Common myeloid progenitor, CD34-positive (primary cell): ENCODE data around the gene MSH3.
A peak's percentile ranks its signal among the peaks of the same experiment; 100 is the strongest.

Experiments
- CTCF ChIA-PET: fragments of 350-600 bp; sonication (Branson Sonifier 250); formaldehyde crosslinking; loops from one replicate; lab custom pipeline; 2021; ENCODE audit warnings: antibody characterized with exemption; lab: Charles Lee
- POLR2A ChIA-PET: fragments of 350-600 bp; sonication (Branson Sonifier 250); formaldehyde crosslinking; loops from one replicate; lab custom pipeline; 2021; ENCODE audit warnings: antibody characterized with exemption; lab: Charles Lee
- DNase-seq, 3 donors: peaks; one replicate each; pipeline versions ENCODE4 v3.0.0 to v3.0.0-alpha.2; 2013
- H3K27ac ChIP-seq, 2 experiments: 1 replicate in 1 of 2; 2 replicates in 1 of 2; pipeline ENCODE4 v1.7.0; 2013; ENCODE audit warnings: inconsistent platforms in 2 of 2, low read length in 2 of 2, mild to moderate bottlenecking in 2 of 2, low read depth in 1 of 2, moderate library complexity in 1 of 2; ENCODE audit not compliant: severe bottlenecking in 2 of 2, insufficient read depth in 1 of 2, poor library complexity in 1 of 2
- H3K27me3 ChIP-seq, 5 experiments: replicated peaks in 2 of 5; 1 replicate in 3 of 5; 2 replicates in 2 of 5; pipeline versions ENCODE4 v1.6.1 to v1.7.0; 2013; ENCODE audit warnings: low read length in 4 of 5, mild to moderate bottlenecking in 2 of 5, moderate library complexity in 2 of 5, inconsistent platforms in 1 of 5; ENCODE audit not compliant: insufficient read depth in 5 of 5, control insufficient read depth in 4 of 5
- H3K36me3 ChIP-seq, 4 experiments: 1 replicate in 2 of 4; 2 replicates in 2 of 4; pipeline versions ENCODE4 v1.6.1 to v1.7.0; 2013; ENCODE audit warnings: low read length in 3 of 4, control low read depth in 1 of 4, mild to moderate bottlenecking in 1 of 4; ENCODE audit not compliant: control insufficient read depth in 4 of 4, insufficient read depth in 4 of 4
- H3K4me1 ChIP-seq, 4 experiments: 1 replicate in 3 of 4; 2 replicates in 1 of 4; pipeline versions ENCODE4 v1.6.1 to v1.7.1; 2013; ENCODE audit warnings: low read length in 3 of 4, mild to moderate bottlenecking in 3 of 4, control low read depth in 1 of 4, inconsistent platforms in 1 of 4, moderate library complexity in 1 of 4; ENCODE audit not compliant: control insufficient read depth in 4 of 4, insufficient read depth in 4 of 4; ENCODE audit errors: control extremely low read depth in 1 of 4
- H3K4me3 ChIP-seq, 7 experiments: 1 replicate in 4 of 7; 2 replicates in 3 of 7; pipeline versions ENCODE4 v1.5.1 to v1.7.0; 2013; ENCODE audit warnings: mild to moderate bottlenecking in 7 of 7, low read length in 6 of 7, moderate library complexity in 6 of 7, inconsistent platforms in 2 of 7, low read depth in 2 of 7, control low read depth in 1 of 7; ENCODE audit not compliant: insufficient read depth in 4 of 7, control insufficient read depth in 1 of 7; ENCODE audit errors: extremely low read depth in 1 of 7
- H3K9me3 ChIP-seq, 5 experiments: 1 replicate in 4 of 5; 2 replicates in 1 of 5; pipeline versions ENCODE4 v1.6.1 to v1.7.1; 2013; ENCODE audit warnings: low read length in 4 of 5, mild to moderate bottlenecking in 2 of 5, inconsistent platforms in 1 of 5, low read depth in 1 of 5, moderate library complexity in 1 of 5; ENCODE audit not compliant: control insufficient read depth in 4 of 5, insufficient read depth in 2 of 5; ENCODE audit errors: control extremely low read depth in 1 of 5
- whole genome bisulfite sequencing: methylation state at CpG from one replicate; pipeline ENCODE4 v1.1.5; 2013; ENCODE audit not compliant: insufficient coverage; 5-methylcytosine and 5-hydroxymethylcytosine counted together

Gene MSH3

GRCh38 chr5:80631278-80632259 lies 22.9 kb upstream of the MSH3 start:
- Histone ChIP-seq H3K27me3 (no peaks in the 10 kb centered on the region), H3K9me3 (no peaks in the 10 kb centered on the region), H3K27ac (no peak overlapping the region), H3K4me3 (no peak overlapping the region), H3K4me1 (no peaks in the 10 kb centered on the region), H3K36me3 (peaks cover 2 to 29% (median 10%) of the 10 kb centered on the region in 4 experiments)
- CTCF ChIA-PET = no interaction called here
- DNase-seq = no peak
- POLR2A ChIA-PET = no interaction called here
- WGBS = 92% methylated on average over 6 of the region's 11 CpGs

GRCh38 chr5:80632700-80633099 lies 21.8 kb upstream of the MSH3 start:
- 80% methylated on average over 1 of the region's 2 CpGs for WGBS
- CTCF ChIA-PET = no interaction called here
- Histone ChIP-seq H3K36me3 (peaks cover 2 to 35% (median 12%) of the 10 kb centered on the region in 4 experiments), H3K4me3 (no peak overlapping the region), H3K27me3 (no peaks in the 10 kb centered on the region), H3K27ac (no peak overlapping the region), H3K4me1 (no peaks in the 10 kb centered on the region), H3K9me3 (no peaks in the 10 kb centered on the region)
- POLR2A ChIA-PET = no interaction called here
- DNase-seq = no peak

- no peaks in the 10 kb centered on the region for H3K27me3 ChIP-seq
- CTCF ChIA-PET = no interaction called here
- H3K9me3 ChIP-seq = no peaks in the 10 kb centered on the region
- H3K4me1 ChIP-seq = no peaks in the 10 kb centered on the region
- H3K4me3 ChIP-seq = no peak overlapping the region
- POLR2A ChIA-PET = no interaction called here
- DNase-seq = no peak
- peaks cover 2 to 42% (median 12%) of the 10 kb centered on the region in 4 experiments for H3K36me3 ChIP-seq
- H3K27ac ChIP-seq = no peak overlapping the region
Measured at GRCh38 chr5:80634193-80634592, 20.3 kb upstream of the MSH3 start.

- Histone ChIP-seq H3K9me3 (peaks cover 0 to 7% (median 0%) of the 10 kb centered on the region in 5 experiments), H3K27me3 (no peaks in the 10 kb centered on the region), H3K4me3 (no peak overlapping the region), H3K27ac (no peak overlapping the region), H3K36me3 (peaks cover 2 to 69% (median 37%) of the 10 kb centered on the region in 4 experiments), H3K4me1 (no peaks in the 10 kb centered on the region)
- POLR2A ChIA-PET = no interaction called here
- 100% methylated on average over 1 of the region's 4 CpGs for WGBS
- DNase-seq = no peak
- CTCF ChIA-PET = interaction anchor here (0.6 kb wide), 1 partner anchor 305 kb away, joined by 4 read pairs; no protein-coding TSS in a partner anchor
Measured at GRCh38 chr5:80641353-80641752, 13.1 kb upstream of the MSH3 start.

GRCh38 chr5:80644900-80645299 lies 9.6 kb upstream of the MSH3 start:
- ChIA-PET CTCF (no interaction called here), POLR2A (no interaction called here)
- H3K27me3 ChIP-seq = no peaks in the 10 kb centered on the region
- no peaks in the 10 kb centered on the region for H3K4me1 ChIP-seq
- H3K27ac ChIP-seq = no peak overlapping the region
- H3K4me3 ChIP-seq = no peak overlapping the region
- no peak for DNase-seq
- H3K36me3 ChIP-seq = peaks cover 2 to 68% (median 44%) of the 10 kb centered on the region in 4 experiments
- H3K9me3 ChIP-seq = peaks cover 0 to 7% (median 0%) of the 10 kb centered on the region in 5 experiments
- 100% methylated on average over 2 of the region's 4 CpGs for WGBS

GRCh38 chr5:80646926-80647325 lies 7.5 kb upstream of the MSH3 start:
- H3K27ac ChIP-seq = no peak overlapping the region
- H3K36me3 ChIP-seq = peaks cover 0 to 52% (median 32%) of the 10 kb centered on the region in 4 experiments
- H3K27me3 ChIP-seq = no peaks in the 10 kb centered on the region
- 100% methylated on average over 1 of the region's 3 CpGs for WGBS
- CTCF ChIA-PET = no interaction called here
- POLR2A ChIA-PET = no interaction called here
- peaks cover 0 to 7% (median 0%) of the 10 kb centered on the region in 5 experiments for H3K9me3 ChIP-seq
- H3K4me1 ChIP-seq = no peaks in the 10 kb centered on the region
- no peak overlapping the region for H3K4me3 ChIP-seq
- no peak for DNase-seq

GRCh38 chr5:80653502-80653901 lies 950 bp upstream of the MSH3 start:
- peaks cover 4 to 28% (median 9%) of the 10 kb centered on the region in 4 experiments for H3K36me3 ChIP-seq
- no peaks in the 10 kb centered on the region for H3K9me3 ChIP-seq
- 85% methylated on average over 4 of the region's 8 CpGs for WGBS
- peak overlapping the region in 6 of 7 experiments; percentile 83 to 93 (median 91) for H3K4me3 ChIP-seq
- CTCF ChIA-PET = no interaction called here
- peak overlapping the region in 1 of 2 experiments; percentile 61 for H3K27ac ChIP-seq
- POLR2A ChIA-PET = no interaction called here
- no peaks in the 10 kb centered on the region for H3K27me3 ChIP-seq
- peaks cover 14 to 27% (median 20%) of the 10 kb centered on the region in 4 experiments for H3K4me1 ChIP-seq
- no peak for DNase-seq
